GM12891 (cell line): ENCODE results near the gene LAPTM5.

Experiments used
- POLR2AphosphoS5 ChIP-seq: IDR thresholded peaks from 2 replicates; pipeline ENCODE4 v1.6.1; 2011; ENCODE audit warnings: low read depth, low read length, control low read depth
- POU2F2 ChIP-seq: IDR thresholded peaks from 2 replicates; pipeline ENCODE4 v1.6.1; 2011; ENCODE audit warnings: low read depth, mild to moderate bottlenecking, control low read depth, low read length, moderate library complexity
- SPI1 ChIP-seq: IDR thresholded peaks from 2 replicates; pipeline ENCODE4 v1.6.1; 2011; ENCODE audit warnings: low read depth, low read length, control low read depth
- TAF1 ChIP-seq: IDR thresholded peaks from 2 replicates; pipeline ENCODE4 v1.6.1; 2011; ENCODE audit warnings: low read depth, low read length, control low read depth

DNA sequence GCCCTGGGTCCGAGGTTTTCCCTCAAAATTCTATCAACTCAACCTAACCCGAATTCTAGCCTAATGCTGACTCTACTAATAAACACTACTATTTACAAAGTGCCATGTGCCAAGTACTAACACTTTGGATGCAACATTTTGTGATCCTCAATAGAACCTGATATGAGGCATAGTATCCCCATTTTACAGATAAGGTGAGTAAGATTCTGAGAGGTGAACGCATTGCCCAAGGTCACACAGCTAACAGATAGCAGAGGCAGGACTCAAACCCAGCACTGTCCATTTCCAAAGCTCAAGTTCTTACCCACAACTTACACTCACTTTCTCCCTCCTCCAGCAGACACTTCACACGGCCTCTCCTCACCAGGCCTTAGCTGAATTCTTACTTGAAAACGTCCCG, 46.0 kb upstream of the LAPTM5 start:
- TF ChIP-seq TAF1 (no peak), SPI1 (no peak), POU2F2 (no peak), POLR2AphosphoS5 (no peak)
